MV-4-11 (cell line): ENCODE measurements around the gene USP10.

Experiments used
- DNase-seq: peaks from one replicate; lab custom pipeline; 2025; lab: John Stamatoyannopoulos, UW

The USP10 gene

GRCh38 chr16:84751947-84752346, 52.1 kb downstream of the USP10 start:
- DNase-seq = peak; percentile 78

GRCh38 chr16:84752600-84752999, 52.8 kb downstream of the USP10 start:
- DNase-seq = no peak

GRCh38 chr16:84753412-84754326, 53.9 kb downstream of the USP10 start:
- DNase-seq = no peak

GRCh38 chr16:84754353-84754856, 54.6 kb downstream of the USP10 start:
- peak; percentile 86 for DNase-seq

- peak; percentile 20 for DNase-seq
Measured at GRCh38 chr16:84754956-84755672, 55.3 kb downstream of the USP10 start.

GRCh38 chr16:84756830-84757229, 57.0 kb downstream of the USP10 start:
- DNase-seq = no peak

GRCh38 chr16:84758627-84759026, 58.8 kb downstream of the USP10 start:
- DNase-seq = no peak

GRCh38 chr16:84759061-84759460, 59.3 kb downstream of the USP10 start:
- DNase-seq = no peak

- no peak for DNase-seq
Measured at GRCh38 chr16:84759906-84760305, 60.1 kb downstream of the USP10 start.

GRCh38 chr16:84761448-84762368, 61.9 kb downstream of the USP10 start:
- no peak for DNase-seq

- no peak for DNase-seq
Measured at GRCh38 chr16:84763164-84763563, 63.4 kb downstream of the USP10 start.

- no peak for DNase-seq
Measured at GRCh38 chr16:84763629-84764028, 63.8 kb downstream of the USP10 start.

GRCh38 chr16:84764970-84765369, 65.2 kb downstream of the USP10 start:
- DNase-seq = no peak

- DNase-seq = no peak
Measured at GRCh38 chr16:84765616-84766580, 66.1 kb downstream of the USP10 start.

GRCh38 chr16:84766978-84767773, 67.4 kb downstream of the USP10 start:
- DNase-seq = no peak

GRCh38 chr16:84768061-84768807, 68.4 kb downstream of the USP10 start:
- DNase-seq = no peak

GRCh38 chr16:84768808-84769197, 69.0 kb downstream of the USP10 start:
- no peak for DNase-seq

- DNase-seq = no peak
Measured at GRCh38 chr16:84769416-84769815, 69.6 kb downstream of the USP10 start.

- no peak for DNase-seq
Measured at GRCh38 chr16:84773312-84773711, 73.5 kb downstream of the USP10 start.
